DND-41 (cell line): ENCODE measurements around the gene PCDHGA10.
"Not testable (repeated sequence)": the region's sequence is repeated elsewhere in the genome, so short reads cannot be mapped to it uniquely, and the experiment has no call there.

Experiments used
- ATAC-seq: fragments of 200-7000 bp; cut with Tn5 transposase; 3 replicates; pipeline ENCODE4 v1.9.1; 2021; ENCODE audit warnings: low read depth; ENCODE audit not compliant: insufficient read depth
- DNase-seq: peaks from one replicate; pipeline ENCODE4 v3.0.0-alpha.2; 2020
- H2AFZ ChIP-seq: 2 replicates; pipeline ENCODE4 v1.6.0; 2012; ENCODE audit warnings: low read depth, low read length
- H3K27ac ChIP-seq: 2 replicates; pipeline ENCODE4 v1.5.1; 2012; ENCODE audit warnings: low read length, inconsistent platforms
- H3K27me3 ChIP-seq: fragments of 200-600 bp; sonication (generic); 2 replicates; pipeline ENCODE4 v1.6.0; 2012; ENCODE audit warnings: low read length, mild to moderate bottlenecking, inconsistent platforms; ENCODE audit not compliant: insufficient read depth, poor library complexity
- H3K36me3 ChIP-seq: 2 replicates; pipeline ENCODE4 v1.5.1; 2012; ENCODE audit warnings: low read length, inconsistent platforms; ENCODE audit not compliant: insufficient read depth
- H3K4me1 ChIP-seq: 2 replicates; pipeline ENCODE4 v1.5.1; 2012; ENCODE audit warnings: mild to moderate bottlenecking, low read length; ENCODE audit not compliant: insufficient read depth
- H3K4me2 ChIP-seq: 2 replicates; pipeline ENCODE4 v1.6.0; 2012; ENCODE audit warnings: mild to moderate bottlenecking, moderate library complexity, low read length, inconsistent platforms; ENCODE audit not compliant: insufficient read depth
- H3K4me3 ChIP-seq, 2 experiments: fragments of 200-600 bp in 1 of 2; shearing (Covaris generic) in 1 of 2; 2 replicates each; pipeline ENCODE4 v1.5.1; 2012 to 2016; ENCODE audit warnings: inconsistent platforms in 2 of 2, low read length in 2 of 2, mild to moderate bottlenecking in 2 of 2, low read depth in 1 of 2, moderate library complexity in 1 of 2
- H3K79me2 ChIP-seq: 2 replicates; pipeline ENCODE4 v1.6.0; 2012; ENCODE audit warnings: low read length, inconsistent platforms; ENCODE audit not compliant: insufficient read depth
- H3K9ac ChIP-seq: 2 replicates; pipeline ENCODE4 v1.6.0; 2012; ENCODE audit warnings: low read depth, mild to moderate bottlenecking, inconsistent platforms, low read length, moderate library complexity
- H3K9me3 ChIP-seq: 2 replicates; pipeline ENCODE4 v1.5.1; 2012; ENCODE audit warnings: low read length, moderate library complexity, mild to moderate bottlenecking, inconsistent platforms; ENCODE audit not compliant: insufficient read depth, severe bottlenecking
- H4K20me1 ChIP-seq: 2 replicates; pipeline ENCODE4 v1.6.0; 2012; ENCODE audit warnings: low read length; ENCODE audit not compliant: insufficient read depth
- EZH2 ChIP-seq: IDR thresholded peaks from 3 replicates; pipeline ENCODE4 v1.6.1; 2012; ENCODE audit warnings: borderline replicate concordance, low read depth, mild to moderate bottlenecking, moderate library complexity, low read length, inconsistent platforms; ENCODE audit not compliant: severe bottlenecking
- TF ChIP-seq, protein P1 (sequence below): IDR thresholded peaks from 2 replicates; pipeline ENCODE4 v1.5.1; 2012; ENCODE audit warnings: borderline replicate concordance, low read length, moderate library complexity, mild to moderate bottlenecking; ENCODE audit not compliant: poor library complexity, severe bottlenecking; ENCODE audit errors: extremely low read depth

Gene PCDHGA10

DNA sequence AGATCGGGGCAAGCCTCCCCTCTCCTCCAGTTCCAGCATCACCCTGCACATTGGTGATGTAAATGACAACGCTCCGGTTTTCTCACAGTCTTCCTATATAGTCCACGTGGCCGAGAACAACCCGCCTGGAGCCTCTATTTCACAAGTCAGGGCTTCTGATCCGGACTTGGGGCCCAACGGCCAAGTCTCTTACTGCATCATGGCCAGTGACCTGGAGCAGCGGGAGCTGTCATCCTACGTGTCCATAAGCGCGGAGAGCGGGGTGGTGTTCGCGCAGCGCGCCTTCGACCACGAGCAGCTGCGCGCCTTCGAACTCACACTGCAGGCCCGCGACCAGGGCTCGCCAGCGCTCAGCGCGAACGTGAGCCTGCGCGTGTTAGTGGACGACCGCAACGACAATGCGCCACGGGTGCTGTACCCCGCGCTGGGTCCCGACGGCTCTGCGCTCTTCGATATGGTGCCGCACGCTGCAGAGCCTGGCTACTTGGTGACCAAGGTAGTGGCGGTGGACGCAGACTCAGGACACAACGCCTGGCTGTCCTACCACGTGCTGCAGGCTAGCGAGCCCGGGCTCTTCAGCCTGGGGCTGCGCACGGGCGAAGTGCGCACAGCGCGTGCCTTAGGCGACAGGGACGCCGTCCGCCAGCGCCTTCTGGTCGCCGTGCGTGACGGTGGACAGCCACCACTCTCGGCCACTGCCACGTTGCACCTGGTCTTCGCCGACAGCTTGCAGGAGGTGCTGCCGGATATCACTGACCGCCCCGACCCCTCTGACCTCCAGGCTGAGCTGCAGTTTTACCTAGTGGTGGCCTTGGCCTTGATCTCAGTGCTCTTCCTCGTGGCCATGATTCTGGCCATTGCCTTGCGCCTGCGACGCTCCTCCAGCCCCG lies 23.4 kb upstream of the PCDHGA10 start:
- TF ChIP-seq, protein P1, sequence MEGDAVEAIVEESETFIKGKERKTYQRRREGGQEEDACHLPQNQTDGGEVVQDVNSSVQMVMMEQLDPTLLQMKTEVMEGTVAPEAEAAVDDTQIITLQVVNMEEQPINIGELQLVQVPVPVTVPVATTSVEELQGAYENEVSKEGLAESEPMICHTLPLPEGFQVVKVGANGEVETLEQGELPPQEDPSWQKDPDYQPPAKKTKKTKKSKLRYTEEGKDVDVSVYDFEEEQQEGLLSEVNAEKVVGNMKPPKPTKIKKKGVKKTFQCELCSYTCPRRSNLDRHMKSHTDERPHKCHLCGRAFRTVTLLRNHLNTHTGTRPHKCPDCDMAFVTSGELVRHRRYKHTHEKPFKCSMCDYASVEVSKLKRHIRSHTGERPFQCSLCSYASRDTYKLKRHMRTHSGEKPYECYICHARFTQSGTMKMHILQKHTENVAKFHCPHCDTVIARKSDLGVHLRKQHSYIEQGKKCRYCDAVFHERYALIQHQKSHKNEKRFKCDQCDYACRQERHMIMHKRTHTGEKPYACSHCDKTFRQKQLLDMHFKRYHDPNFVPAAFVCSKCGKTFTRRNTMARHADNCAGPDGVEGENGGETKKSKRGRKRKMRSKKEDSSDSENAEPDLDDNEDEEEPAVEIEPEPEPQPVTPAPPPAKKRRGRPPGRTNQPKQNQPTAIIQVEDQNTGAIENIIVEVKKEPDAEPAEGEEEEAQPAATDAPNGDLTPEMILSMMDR, result no peak
- no peak for TF ChIP-seq EZH2
- Histone ChIP-seq H3K36me3 (no peaks in the 10 kb centered on the region), H3K4me2 (no peak overlapping the region), H2AFZ (no peak overlapping the region), H3K4me1 (no peaks in the 10 kb centered on the region), H3K4me3 (no peak overlapping the region), H3K9me3 (no peaks in the 10 kb centered on the region), H3K27me3 (no peaks in the 10 kb centered on the region), H3K9ac (no peak overlapping the region), H3K27ac (no peak overlapping the region), H3K79me2 (no peaks in the 10 kb centered on the region), H4K20me1 (no peaks in the 10 kb centered on the region)
- ATAC-seq (no peak), DNase-seq (no peak)

DNA sequence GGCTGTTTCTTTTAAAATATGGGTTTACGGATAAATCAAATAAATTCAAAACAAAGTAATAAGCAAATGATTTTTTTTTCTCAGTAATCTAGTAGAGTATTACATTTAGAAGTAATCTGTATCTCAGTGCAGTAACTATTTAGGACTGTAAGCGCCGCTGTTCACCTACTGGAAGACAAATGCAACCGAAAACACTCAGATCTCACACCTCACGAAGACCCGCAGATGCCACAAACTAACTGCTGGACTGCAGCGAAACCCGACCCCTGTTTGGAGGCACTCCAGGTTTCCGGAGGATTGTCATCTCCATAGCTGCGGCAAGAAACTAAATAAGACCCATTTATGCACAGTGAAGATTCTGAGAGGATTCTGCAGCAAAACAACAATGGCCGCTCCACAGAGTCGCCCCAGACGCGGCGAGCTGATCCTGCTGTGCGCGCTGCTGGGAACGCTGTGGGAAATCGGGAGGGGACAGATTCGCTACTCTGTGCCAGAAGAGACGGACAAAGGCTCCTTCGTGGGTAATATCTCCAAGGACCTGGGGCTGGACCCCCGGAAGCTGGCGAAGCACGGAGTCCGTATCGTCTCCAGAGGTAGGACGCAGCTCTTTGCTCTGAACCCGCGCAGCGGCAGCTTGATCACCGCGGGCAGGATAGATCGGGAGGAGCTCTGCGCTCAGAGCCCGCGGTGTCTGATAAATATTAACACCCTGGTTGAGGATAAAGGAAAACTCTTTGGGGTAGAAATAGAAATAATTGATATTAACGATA lies 20.2 kb upstream of the PCDHGA10 start, which contains the start of gene PCDHGA8:
Gene PCDHGA8 (plus strand): TSS at position 205 of the 770 bp plus-strand sequence. CDS start 181 bp downstream, at position 386.
- Histone ChIP-seq H3K9me3 (no peaks in the 10 kb centered on the region), H3K27me3 (no peaks in the 10 kb centered on the region), H3K27ac (no peak within 1 kb of the TSS), H3K9ac (no peak within 1 kb of the TSS), H3K36me3 (no peaks in the 10 kb centered on the region), H3K4me3 (no peak within 1 kb of the TSS), H2AFZ (no peak within 1 kb of the TSS), H3K79me2 (no peaks in the 10 kb centered on the region), H3K4me2 (no peak within 1 kb of the TSS), H4K20me1 (no peaks in the 10 kb centered on the region), H3K4me1 (no peaks in the 10 kb centered on the region)
- ATAC-seq, result no peak
- no peak for DNase-seq
- no peak for TF ChIP-seq EZH2
- TF ChIP-seq, protein P1, result no peak

DNA sequence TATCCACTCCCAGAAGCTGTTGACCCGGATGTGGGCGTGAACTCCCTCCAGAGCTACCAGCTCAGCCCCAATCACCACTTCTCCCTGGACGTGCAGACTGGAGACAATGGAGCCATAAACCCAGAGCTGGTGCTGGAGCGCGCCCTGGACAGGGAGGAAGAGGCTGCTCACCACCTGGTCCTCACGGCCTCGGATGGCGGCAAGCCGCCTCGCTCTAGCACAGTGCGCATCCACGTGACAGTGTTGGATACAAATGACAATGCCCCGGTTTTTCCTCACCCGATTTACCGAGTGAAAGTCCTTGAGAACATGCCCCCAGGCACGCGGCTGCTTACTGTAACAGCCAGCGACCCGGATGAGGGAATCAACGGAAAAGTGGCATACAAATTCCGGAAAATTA lies 19.5 kb upstream of the PCDHGA10 start:
- H3K9me3 ChIP-seq, result no peaks in the 10 kb centered on the region
- no peak for DNase-seq

DNA sequence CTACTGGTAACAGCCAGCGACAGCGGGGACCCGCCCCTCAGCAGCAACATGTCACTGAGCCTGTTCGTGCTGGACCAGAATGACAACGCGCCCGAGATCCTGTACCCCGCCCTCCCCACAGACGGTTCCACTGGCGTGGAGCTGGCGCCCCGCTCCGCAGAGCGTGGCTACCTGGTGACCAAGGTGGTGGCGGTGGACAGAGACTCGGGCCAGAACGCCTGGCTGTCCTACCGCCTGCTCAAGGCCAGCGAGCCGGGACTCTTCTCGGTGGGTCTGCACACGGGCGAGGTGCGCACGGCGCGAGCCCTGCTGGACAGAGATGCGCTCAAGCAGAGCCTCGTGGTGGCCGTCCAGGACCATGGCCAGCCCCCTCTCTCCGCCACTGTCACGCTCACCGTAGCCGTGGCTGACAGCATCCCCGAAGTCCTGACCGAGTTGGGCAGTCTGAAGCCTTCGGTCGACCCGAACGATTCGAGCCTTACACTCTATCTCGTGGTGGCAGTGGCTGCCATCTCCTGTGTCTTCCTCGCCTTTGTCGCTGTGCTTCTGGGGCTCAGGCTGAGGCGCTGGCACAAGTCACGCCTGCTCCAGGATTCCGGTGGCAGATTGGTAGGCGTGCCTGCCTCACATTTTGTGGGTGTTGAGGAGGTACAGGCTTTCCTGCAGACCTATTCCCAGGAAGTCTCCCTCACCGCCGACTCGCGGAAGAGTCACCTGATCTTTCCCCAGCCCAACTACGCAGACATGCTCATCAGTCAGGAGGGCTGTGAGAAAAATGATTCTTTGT lies 18.2 kb upstream of the PCDHGA10 start:
- H3K9me3 ChIP-seq, H3K4me2 ChIP-seq, H4K20me1 ChIP-seq: not testable (repeated sequence)

More for the DNA sequence above, 19.5 kb upstream of the PCDHGA10 start:
- Histone ChIP-seq H3K4me1 (no peaks in the 10 kb centered on the region), H4K20me1 (no peaks in the 10 kb centered on the region), H3K79me2 (no peaks in the 10 kb centered on the region), H3K27ac (no peak overlapping the region), H3K4me2 (no peak overlapping the region), H3K9ac (no peak overlapping the region), H2AFZ (no peak overlapping the region), H3K4me3 (no peak overlapping the region), H3K27me3 (no peaks in the 10 kb centered on the region), H3K36me3 (no peaks in the 10 kb centered on the region)
- ATAC-seq, result no peak
- TF ChIP-seq, protein P1, result no peak
- no peak for TF ChIP-seq EZH2

More for the DNA sequence above, 18.2 kb upstream of the PCDHGA10 start:
- H3K4me1 ChIP-seq, DNase-seq, H3K27ac ChIP-seq, H3K79me2 ChIP-seq, H3K27me3 ChIP-seq, H2AFZ ChIP-seq, H3K9ac ChIP-seq, H3K36me3 ChIP-seq, H3K4me3 ChIP-seq, ATAC-seq: not testable (repeated sequence)
